ENCODE measurements around the gene MFGE8. TPM values are rescaled to one million over a fixed set of nuclear protein-coding genes. Genes with fewer than 3 reads are reported as not detected.

Gene MFGE8
- total RNA-seq, 1 experiment from 2014 or later: 409 TPM

- Mint-ChIP-seq H3K27me3 (ENCODE audit: insufficient read depth, unreplicated experiment) (no peaks in the 10 kb centered on the region), H3K9me3 (ENCODE audit: unreplicated experiment) (no peaks in the 10 kb centered on the region), H3K27ac (ENCODE audit: unreplicated experiment) (no peak overlapping the region), H3K36me3 (ENCODE audit: insufficient read depth, unreplicated experiment) (peaks cover 79% of the 10 kb centered on the region), H3K4me1 (ENCODE audit: low read depth, unreplicated experiment) (peaks cover 19% of the 10 kb centered on the region), H3K4me3 (ENCODE audit: unreplicated experiment) (peak overlapping the region; percentile 3)
- intact Hi-C loops (cut with micrococcal nuclease; ENCODE audit: unreplicated experiment): loop anchor here (1.0 to 5.0 kb wide), 3 partner anchors 100 to 268 kb away; no protein-coding TSS in a partner anchor
- peaks cover 12% of the 10 kb centered on the region for H3K36me3 ChIP-seq (ENCODE audit: control insufficient read depth, insufficient read depth, low read length)
- ChIA-PET POLR2A (interaction anchor here (1.8 kb wide), 1 partner anchor 90 kb away, joined by 7 read pairs; no protein-coding TSS in a partner anchor), CTCF (interaction anchor here (0.5 to 3.2 kb wide), 29 partner anchors 8 to 280 kb away, joined by 3 to 48 read pairs (median 4); partner anchors contain the start of genes ABHD2 and MFGE8)
- H3K9me3 ChIP-seq: no peaks in the 10 kb centered on the region
- TF ChIP-seq, protein P1, sequence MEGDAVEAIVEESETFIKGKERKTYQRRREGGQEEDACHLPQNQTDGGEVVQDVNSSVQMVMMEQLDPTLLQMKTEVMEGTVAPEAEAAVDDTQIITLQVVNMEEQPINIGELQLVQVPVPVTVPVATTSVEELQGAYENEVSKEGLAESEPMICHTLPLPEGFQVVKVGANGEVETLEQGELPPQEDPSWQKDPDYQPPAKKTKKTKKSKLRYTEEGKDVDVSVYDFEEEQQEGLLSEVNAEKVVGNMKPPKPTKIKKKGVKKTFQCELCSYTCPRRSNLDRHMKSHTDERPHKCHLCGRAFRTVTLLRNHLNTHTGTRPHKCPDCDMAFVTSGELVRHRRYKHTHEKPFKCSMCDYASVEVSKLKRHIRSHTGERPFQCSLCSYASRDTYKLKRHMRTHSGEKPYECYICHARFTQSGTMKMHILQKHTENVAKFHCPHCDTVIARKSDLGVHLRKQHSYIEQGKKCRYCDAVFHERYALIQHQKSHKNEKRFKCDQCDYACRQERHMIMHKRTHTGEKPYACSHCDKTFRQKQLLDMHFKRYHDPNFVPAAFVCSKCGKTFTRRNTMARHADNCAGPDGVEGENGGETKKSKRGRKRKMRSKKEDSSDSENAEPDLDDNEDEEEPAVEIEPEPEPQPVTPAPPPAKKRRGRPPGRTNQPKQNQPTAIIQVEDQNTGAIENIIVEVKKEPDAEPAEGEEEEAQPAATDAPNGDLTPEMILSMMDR (IDR thresholded peaks at IDR 0.05; ENCODE audit: insufficient read depth in 1 of 2, low read depth in 1 of 2, low read length in 1 of 2, severe bottlenecking in 1 of 2, unreplicated experiment in 1 of 2): peak; percentile 93 to 95
- peak; percentile 82 to 88 for DNase-seq
- no peaks in the 10 kb centered on the region for H3K27me3 ChIP-seq (replicated peaks; ENCODE audit: control insufficient read depth, insufficient read depth, low read length)
- no peak overlapping the region for H3K4me3 ChIP-seq (ENCODE audit: low read depth, low read length)
- peaks cover 14% of the 10 kb centered on the region; the same call in 1 of the 2 replicates for H3K4me1 ChIP-seq
- BruUV-seq (replicated peaks): no TSS peak
Measured at GRCh38 chr15:88904624-88905327, 8.4 kb downstream of the MFGE8 start.

DNA sequence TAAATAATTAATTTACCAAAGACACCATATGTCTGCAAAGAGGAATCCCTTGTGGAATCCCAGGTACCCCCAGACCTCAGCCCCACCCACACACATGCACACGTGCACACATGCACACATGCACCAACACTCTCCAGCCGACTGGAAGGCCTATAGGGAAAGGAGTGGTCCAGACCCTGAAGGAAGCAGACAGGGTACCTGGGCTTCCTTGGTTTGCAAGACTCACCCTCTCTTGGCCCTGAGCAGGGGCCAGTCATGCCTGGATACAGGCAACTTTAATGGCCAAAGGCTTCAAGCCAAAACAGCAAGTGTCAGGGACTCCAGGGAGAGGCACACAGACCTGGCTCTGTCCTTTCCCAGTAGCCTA lies 8.9 kb downstream of the MFGE8 start:
- TF ChIP-seq, protein P1 (IDR thresholded peaks at IDR 0.05; ENCODE audit: insufficient read depth in 1 of 2, low read depth in 1 of 2, low read length in 1 of 2, severe bottlenecking in 1 of 2, unreplicated experiment in 1 of 2): no peak
- no TSS peak for BruUV-seq (replicated peaks)
- CTCF ChIA-PET: interaction anchor here (0.5 to 3.2 kb wide), 17 partner anchors 25 to 280 kb away, joined by 3 to 48 read pairs (median 5); partner anchors contain the start of gene ABHD2
- H3K9me3 ChIP-seq: no peaks in the 10 kb centered on the region
- Mint-ChIP-seq H3K36me3 (ENCODE audit: insufficient read depth, unreplicated experiment) (peaks cover 75% of the 10 kb centered on the region), H3K27ac (ENCODE audit: unreplicated experiment) (no peak overlapping the region), H3K27me3 (ENCODE audit: insufficient read depth, unreplicated experiment) (no peaks in the 10 kb centered on the region), H3K9me3 (ENCODE audit: unreplicated experiment) (no peaks in the 10 kb centered on the region), H3K4me1 (ENCODE audit: low read depth, unreplicated experiment) (peaks cover 17% of the 10 kb centered on the region), H3K4me3 (ENCODE audit: unreplicated experiment) (peak overlapping the region; percentile 3)
- H3K36me3 ChIP-seq (ENCODE audit: control insufficient read depth, insufficient read depth, low read length): peaks cover 9% of the 10 kb centered on the region
- H3K27me3 ChIP-seq (replicated peaks; ENCODE audit: control insufficient read depth, insufficient read depth, low read length): no peaks in the 10 kb centered on the region
- H3K4me3 ChIP-seq (ENCODE audit: low read depth, low read length): no peak overlapping the region
- intact Hi-C loops (cut with micrococcal nuclease; ENCODE audit: unreplicated experiment): loop anchor here (1.0 to 5.0 kb wide), 3 partner anchors 100 to 268 kb away; no protein-coding TSS in a partner anchor
- POLR2A ChIA-PET: interaction anchor here (1.8 kb wide), 1 partner anchor 91 kb away, joined by 7 read pairs; no protein-coding TSS in a partner anchor
- peaks cover 14% of the 10 kb centered on the region; the same call in 1 of the 2 replicates for H3K4me1 ChIP-seq
- no peak for DNase-seq

DNA sequence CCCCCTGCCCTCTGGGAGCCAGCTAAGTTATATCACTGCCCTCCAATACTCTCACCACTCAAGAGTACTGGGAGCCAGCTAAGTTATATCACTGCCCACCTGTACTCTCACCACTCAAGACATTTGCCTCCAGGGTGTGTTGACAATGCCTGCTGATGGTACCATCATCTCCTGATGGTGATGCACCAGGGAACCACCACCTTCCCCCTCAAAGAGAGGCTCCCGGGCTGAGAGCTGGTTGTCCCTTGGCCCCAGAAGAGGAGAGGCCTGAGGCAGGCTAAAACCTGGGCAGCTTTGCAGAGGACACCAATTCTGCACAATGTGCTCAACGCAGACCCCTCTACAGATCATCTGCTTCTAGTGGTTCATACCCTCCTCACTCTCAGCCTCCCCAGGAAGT lies 10.3 kb downstream of the MFGE8 start:
- H3K36me3 Mint-ChIP-seq (ENCODE audit: insufficient read depth, unreplicated experiment): peaks cover 75% of the 10 kb centered on the region
- no peak overlapping the region for H3K4me3 Mint-ChIP-seq (ENCODE audit: unreplicated experiment)
- H3K27me3 Mint-ChIP-seq (ENCODE audit: insufficient read depth, unreplicated experiment): no peaks in the 10 kb centered on the region
- Histone ChIP-seq H3K27me3 (replicated peaks; ENCODE audit: control insufficient read depth, insufficient read depth, low read length) (no peaks in the 10 kb centered on the region), H3K4me1 (peaks cover 14% of the 10 kb centered on the region; the same call in 1 of the 2 replicates), H3K4me3 (ENCODE audit: low read depth, low read length) (no peak overlapping the region), H3K9me3 (no peaks in the 10 kb centered on the region), H3K36me3 (ENCODE audit: control insufficient read depth, insufficient read depth, low read length) (peaks cover 9% of the 10 kb centered on the region)
- no peaks in the 10 kb centered on the region for H3K9me3 Mint-ChIP-seq (ENCODE audit: unreplicated experiment)
- intact Hi-C loops (cut with micrococcal nuclease; ENCODE audit: unreplicated experiment): loop anchor here (5.0 kb wide), 1 partner anchor 269 kb away; no protein-coding TSS in a partner anchor
- ChIA-PET CTCF (interaction anchor here (1.4 kb wide), 1 partner anchor 275 kb away, joined by 4 read pairs; no protein-coding TSS in a partner anchor), POLR2A (no interaction called here)
- H3K4me1 Mint-ChIP-seq (ENCODE audit: low read depth, unreplicated experiment): peaks cover 17% of the 10 kb centered on the region
- H3K27ac Mint-ChIP-seq (ENCODE audit: unreplicated experiment): no peak overlapping the region
- DNase-seq: no peak
- TF ChIP-seq, protein P1 (IDR thresholded peaks at IDR 0.05; ENCODE audit: insufficient read depth in 1 of 2, low read depth in 1 of 2, low read length in 1 of 2, severe bottlenecking in 1 of 2, unreplicated experiment in 1 of 2): no peak
- BruUV-seq (replicated peaks): no TSS peak
